SK-N-SH treated with all-trans-retinoic acid at 6 μM for 48 hours (cell line): ENCODE data around the gene COX15.

ENCODE experiments used
- ARNTL ChIP-seq: fragments of 450-650 bp; formaldehyde crosslinking; IDR thresholded peaks from 2 replicates; pipeline ENCODE4 v1.5.0; 2020; ENCODE audit warnings: low read depth, mild to moderate bottlenecking, moderate library complexity, borderline replicate concordance
- BACH2 ChIP-seq: fragments of 250-450 bp; sonication (Bioruptor Pico); IDR thresholded peaks from 2 replicates; pipeline ENCODE4 v1.9.0; 2021; ENCODE audit warnings: mild to moderate bottlenecking, borderline replicate concordance
- CREB5 ChIP-seq: fragments of 250-450 bp; sonication (Bioruptor Pico); IDR thresholded peaks from 2 replicates; pipeline ENCODE4 v1.5.1; 2020; ENCODE audit warnings: low read depth, mild to moderate bottlenecking, moderate library complexity
- CSRNP3 ChIP-seq: fragments of 250-450 bp; sonication (Bioruptor Pico); IDR thresholded peaks from 2 replicates; pipeline ENCODE4 v1.5.1; 2021; ENCODE audit warnings: mild to moderate bottlenecking, moderate library complexity
- GLIS3 ChIP-seq: fragments of 250-450 bp; sonication (Bioruptor Pico); IDR thresholded peaks from 2 replicates; pipeline ENCODE4 v1.5.0; 2020; ENCODE audit warnings: mild to moderate bottlenecking, moderate library complexity
- ISL1 ChIP-seq: fragments of 250-450 bp; sonication (Bioruptor Pico); IDR thresholded peaks from 2 replicates; pipeline ENCODE4 v2.1.2; 2022; ENCODE audit warnings: mild to moderate bottlenecking, moderate library complexity
- PATZ1 ChIP-seq: fragments of 250-450 bp; sonication (Bioruptor Pico); IDR thresholded peaks from 2 replicates; pipeline ENCODE4 v1.8.0; 2020; ENCODE audit warnings: mild to moderate bottlenecking, moderate library complexity, borderline replicate concordance
- ZC3H10 ChIP-seq: fragments of 250-450 bp; sonication (Bioruptor Pico); IDR thresholded peaks from 2 replicates; pipeline ENCODE4 v1.5.1; 2021; ENCODE audit warnings: mild to moderate bottlenecking, moderate library complexity
- ZFP3 ChIP-seq: fragments of 250-450 bp; sonication (Bioruptor Pico); IDR thresholded peaks from 2 replicates; pipeline ENCODE4 v1.5.0; 2020; ENCODE audit warnings: mild to moderate bottlenecking, moderate library complexity
- ZNF70 ChIP-seq: fragments of 450-650 bp; formaldehyde crosslinking; IDR thresholded peaks from 2 replicates; pipeline ENCODE4 v1.5.0; 2020; ENCODE audit warnings: mild to moderate bottlenecking, moderate library complexity
- ZNF8 ChIP-seq: fragments of 450-650 bp; formaldehyde crosslinking; IDR thresholded peaks from 2 replicates; pipeline ENCODE4 v1.5.0; 2020; ENCODE audit warnings: mild to moderate bottlenecking, moderate library complexity

- TF ChIP-seq CREB5: no peak
- TF ChIP-seq ZNF70 (CRISPR knock-in tag): no peak
- no peak for TF ChIP-seq ISL1 (CRISPR knock-in tag)
- no peak for TF ChIP-seq ZNF8
- TF ChIP-seq PATZ1 (CRISPR knock-in tag): no peak
- no peak for TF ChIP-seq ARNTL (CRISPR knock-in tag)
- TF ChIP-seq BACH2 (CRISPR knock-in tag): no peak
- no peak for TF ChIP-seq ZC3H10 (CRISPR knock-in tag)
- TF ChIP-seq GLIS3 (CRISPR knock-in tag): no peak
- no peak for TF ChIP-seq ZFP3
- TF ChIP-seq CSRNP3 (CRISPR knock-in tag): no peak
These were observed 36.2 kb downstream of the COX15 start for GRCh38 chr10:99695761-99696160.
